Measurements from ENCODE around the gene LMO1. TPM values are rescaled to one million over a fixed set of nuclear protein-coding genes. Genes with fewer than 3 reads are reported as not detected.

LMO1 gene
- total and polyA plus RNA-seq, 2 of the 8 experiments (the other 6 are each of a cell fraction or from before 2014, with no cell fraction given), result 0.17 TPM; not detected in 1

- POLR2A ChIA-PET (ENCODE audit: partially characterized antibody), result interaction anchor here (1.2 kb wide), 1 partner anchor 52 kb away, joined by 3 read pairs; no protein-coding TSS in a partner anchor
Observed at GRCh38 chr11:8259306-8259959, 4.2 kb downstream of the LMO1 start.

More at GRCh38 chr11:8259306-8259959, 4.2 kb downstream of the LMO1 start:
- Histone ChIP-seq H3K79me2 (ENCODE audit: control insufficient read depth in 1 of 2, insufficient read depth in 2 of 2, low read length in 2 of 2) (no peaks in the 10 kb centered on the region), H2BK120ac (replicated peaks; ENCODE audit: low read depth, low read length) (no peak overlapping the region), H3K56ac (replicated peaks; ENCODE audit: insufficient read length, low read depth, low read length) (no peak overlapping the region), H3K36me3 (ENCODE audit: control insufficient read depth in 2 of 4, insufficient read depth in 4 of 4, low read length in 3 of 4) (no peaks in the 10 kb centered on the region; a peak in 1 of 8 replicates), H3K4ac (replicated peaks; ENCODE audit: insufficient read length, low read depth, low read length) (no peak overlapping the region), H3K18ac (ENCODE audit: extremely low read depth, low read length) (no peak overlapping the region), H2AFZ (ENCODE audit: low read length) (no peak overlapping the region), H3K79me1 (ENCODE audit: low read depth, low read length) (no peaks in the 10 kb centered on the region), H3K14ac (ENCODE audit: insufficient read length) (no peak overlapping the region), H4K8ac (ENCODE audit: extremely low read depth, insufficient read depth, low read length) (no peak overlapping the region), H3K9me3 (ENCODE audit: insufficient read depth in 2 of 2, low read depth in 1 of 2, low read length in 1 of 2) (no peaks in the 10 kb centered on the region), H4K20me1 (replicated peaks in 1 of 2; ENCODE audit: control insufficient read depth in 1 of 2, insufficient read depth in 2 of 2, low read length in 2 of 2) (no peaks in the 10 kb centered on the region), H3K4me1 (replicated peaks in 1 of 4; ENCODE audit: control insufficient read depth in 3 of 4, insufficient read depth in 4 of 4, low read length in 3 of 4) (peaks cover 0 to 8% (median 5%) of the 10 kb centered on the region in 4 experiments; a peak in 5 of 7 replicates), H2BK15ac (ENCODE audit: low read length) (no peak overlapping the region), H3K23ac (ENCODE audit: insufficient read length) (no peak overlapping the region), H3K27me3 (replicated peaks in 1 of 4; ENCODE audit: control insufficient read depth in 3 of 4, extremely low read depth in 1 of 4, insufficient read depth in 3 of 4, low read length in 3 of 4) (peaks cover 19 to 41% (median 36%) of the 10 kb centered on the region in 4 experiments), H3K4me2 (ENCODE audit: insufficient read depth in 1 of 2, low read depth in 2 of 2, low read length in 2 of 2) (no peak overlapping the region), H2BK20ac (ENCODE audit: low read length) (no peak overlapping the region), H3K9ac (replicated peaks in 1 of 4; ENCODE audit: extremely low read depth in 1 of 4, low read depth in 3 of 4, low read length in 3 of 4) (no peak overlapping the region), H4K91ac (replicated peaks; ENCODE audit: insufficient read length, low read length) (no peak overlapping the region), H2BK12ac (ENCODE audit: low read depth, low read length) (no peak overlapping the region), H3K23me2 (ENCODE audit: low read depth, low read length) (peaks cover 10% of the 10 kb centered on the region; the same call in 1 of the 2 replicates), H4K5ac (ENCODE audit: insufficient read length, low read depth, low read length) (no peak overlapping the region), H3K27ac (ENCODE audit: low read depth, low read length) (no peak overlapping the region), H2AK5ac (ENCODE audit: low read depth, low read length) (no peak overlapping the region), H2BK5ac (ENCODE audit: low read depth, low read length) (no peak overlapping the region), H3K4me3 (ENCODE audit: extremely low read depth in 1 of 4, insufficient read depth in 2 of 4, low read depth in 3 of 4, low read length in 4 of 4) (no peak overlapping the region)
- TF ChIP-seq GTF2F1 (IDR thresholded peaks at IDR 0.05; ENCODE audit: borderline replicate concordance, low read depth, low read length), result no peak
- no peak for TF ChIP-seq ASH2L (IDR thresholded peaks at IDR 0.05; ENCODE audit: low read length)
- no peak for TF ChIP-seq SP1 (IDR thresholded peaks at IDR 0.05; ENCODE audit: low read depth, low read length)
- TF ChIP-seq NRF1 (IDR thresholded peaks at IDR 0.05; ENCODE audit: low read depth, low read length), result no peak
- TF ChIP-seq POLR2AphosphoS5 (IDR thresholded peaks at IDR 0.05; ENCODE audit: low read depth, low read length), result no peak
- no peak for TF ChIP-seq CEBPB (IDR thresholded peaks at IDR 0.05; ENCODE audit: low read depth, low read length)
- no peak for TF ChIP-seq FOSL1 (IDR thresholded peaks at IDR 0.05; ENCODE audit: insufficient read depth, low read depth, low read length)
- no peak for TF ChIP-seq HDAC2 (IDR thresholded peaks at IDR 0.05; ENCODE audit: borderline replicate concordance in 1 of 2, low read depth in 2 of 2, low read length in 2 of 2)
- TF ChIP-seq RFX5 (IDR thresholded peaks at IDR 0.05; ENCODE audit: borderline replicate concordance, low read depth, low read length), result no peak
- TF ChIP-seq TCF12 (IDR thresholded peaks at IDR 0.05; ENCODE audit: low read depth, low read length), result no peak
- WGBS, 2 experiments (ENCODE audit: extremely low coverage in 1 of 2, insufficient coverage in 1 of 2, insufficient read length in 1 of 2, insufficient replicate concordance in 2 of 2, low coverage in 1 of 2, low lambda C conversion rate in 2 of 2, missing lambda C conversion rate in 1 of 2), result 84% methylated on average over 11 of the region's 11 CpGs; no CpG with 5 or more reads in 1 of the 2 experiments
- CTCF ChIA-PET (ENCODE audit: partially characterized antibody), result interaction anchor here (0.9 to 16.6 kb wide), 8 partner anchors 12 to 66 kb away, joined by 3 to 171 read pairs (median 6); no protein-coding TSS in a partner anchor
- FAIRE-seq, result no peak
- DNase-seq (ENCODE audit: low read depth in 1 of 2, low spot score in 2 of 2), result no peak
